Stimulated activated CD8-positive, alpha-beta memory T cell treated with anti-CD3 and anti-CD28 coated beads, Interleukin-15, amount 100 ng/mL, for 1 hour (primary cell): ENCODE measurements around the gene MAFG.
"Not testable (repeated sequence)": the region's sequence is repeated elsewhere in the genome, so short reads cannot be mapped to it uniquely, and the experiment has no call there.

Source experiments
- DNase-seq: peaks from one replicate; pipeline ENCODE4 v3.0.0-alpha.2; 2020; ENCODE audit warnings: low read depth

Gene MAFG

DNA sequence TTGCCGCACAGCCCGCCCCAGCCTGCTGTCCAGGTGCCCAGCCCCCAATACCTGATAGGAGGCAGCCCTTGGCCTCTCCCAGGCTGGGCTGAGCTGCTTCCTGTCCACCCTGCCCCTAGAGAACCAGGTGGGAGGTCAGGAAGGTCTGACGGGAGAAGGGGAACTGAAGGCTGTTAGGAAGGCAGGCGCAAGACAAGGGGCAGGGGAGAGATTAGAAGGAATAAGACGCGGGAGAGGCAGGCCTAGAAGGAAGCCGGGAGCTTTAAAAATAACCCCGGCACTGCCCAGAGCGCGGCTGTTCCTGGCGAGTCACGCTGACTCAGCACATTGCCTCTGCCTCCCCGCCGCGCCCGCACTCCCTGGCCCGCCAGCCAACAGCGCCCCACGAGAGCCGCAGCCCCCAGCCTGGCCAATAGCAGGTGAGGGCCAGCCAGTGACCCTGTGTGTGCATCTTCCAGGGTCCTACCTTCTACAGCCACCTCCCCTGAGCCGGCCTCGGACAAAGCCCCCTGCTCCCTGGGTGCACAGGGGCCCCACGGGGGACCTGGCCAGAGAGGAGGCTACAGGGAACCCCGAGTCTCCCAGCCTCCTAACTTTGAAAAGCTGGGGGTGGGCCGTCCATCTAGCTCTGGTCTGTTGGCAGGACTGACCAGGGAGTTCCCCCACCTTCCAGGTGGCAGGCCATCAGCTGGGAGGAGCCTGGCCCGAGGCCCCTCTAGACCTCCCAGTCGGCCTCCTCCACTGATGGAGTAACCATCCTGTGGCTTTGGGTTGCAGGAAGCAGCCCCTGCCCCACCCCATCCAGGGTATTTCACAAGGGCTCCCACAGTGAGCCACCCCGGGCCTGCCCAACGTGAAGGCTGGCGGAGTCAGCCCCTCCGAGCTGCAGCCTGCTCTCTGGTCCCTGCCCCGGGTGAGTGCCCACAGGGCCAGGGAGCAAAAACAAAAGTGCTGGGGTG lies 4.0 kb downstream of the MAFG start:
- no peak for DNase-seq

DNA sequence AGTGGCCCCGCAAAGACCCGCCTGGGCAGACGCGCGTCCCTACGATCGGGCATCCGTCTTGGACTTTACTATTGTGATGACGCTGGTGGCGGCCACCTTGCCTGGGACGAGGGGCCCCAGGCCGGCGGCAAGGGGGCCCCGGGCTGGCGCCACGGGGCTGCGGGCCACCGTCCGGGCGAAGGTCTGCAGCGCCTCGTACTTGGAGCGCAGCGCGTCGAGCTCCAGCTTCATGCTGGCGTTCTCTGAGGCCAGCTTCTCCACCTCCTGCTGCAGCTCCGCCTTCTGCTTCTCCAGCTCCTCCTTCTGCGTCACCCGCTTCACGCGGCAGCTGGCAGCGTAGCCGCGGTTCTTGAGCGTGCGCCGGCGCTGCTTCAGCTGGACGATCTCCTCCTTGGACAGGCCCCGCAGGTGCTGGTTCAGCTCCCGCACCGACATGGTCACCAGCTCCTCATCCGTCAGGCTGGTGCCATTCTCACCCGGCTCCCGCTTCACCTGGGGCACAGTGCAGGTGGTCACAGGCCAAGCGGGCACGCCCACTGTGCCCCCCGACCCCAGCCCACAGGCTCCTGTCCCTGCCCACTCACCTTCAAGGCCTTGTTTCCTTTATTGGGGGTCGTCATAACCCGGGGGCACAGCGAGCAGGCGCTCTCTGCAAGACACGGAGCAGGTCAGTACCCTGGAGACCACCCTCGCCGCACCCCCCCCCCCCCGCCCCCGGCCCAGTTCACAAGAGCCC lies 4.8 kb downstream of the MAFG start:
- DNase-seq: no peak

DNA sequence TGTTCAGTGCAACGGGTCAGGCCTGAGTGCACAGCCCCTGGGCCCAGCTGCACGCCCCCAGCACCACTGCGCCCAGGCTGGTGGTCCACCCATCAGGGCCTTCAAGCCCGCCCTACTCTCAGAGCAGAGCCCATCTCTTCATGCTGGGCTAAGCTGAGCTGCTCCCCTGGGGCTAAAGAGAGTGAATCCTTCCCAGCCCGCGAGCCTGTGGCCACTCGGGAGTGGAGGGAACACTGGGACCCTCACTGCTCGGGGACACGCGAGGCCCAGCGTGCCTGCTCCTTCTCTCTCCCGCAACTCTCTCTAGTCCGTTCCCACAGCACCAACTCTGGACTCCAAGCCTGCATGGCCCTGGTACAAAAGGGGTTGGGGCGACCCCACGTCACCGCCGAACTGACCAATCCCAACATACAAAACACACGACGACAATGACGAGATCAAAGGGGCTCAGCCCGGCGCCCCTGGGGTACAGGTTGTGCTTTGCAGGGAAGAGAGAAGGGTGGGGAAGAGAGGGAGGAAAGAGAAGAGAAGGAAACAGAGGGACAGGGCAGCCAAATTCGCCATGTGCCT lies 5.5 kb downstream of the MAFG start:
- no peak for DNase-seq

DNA sequence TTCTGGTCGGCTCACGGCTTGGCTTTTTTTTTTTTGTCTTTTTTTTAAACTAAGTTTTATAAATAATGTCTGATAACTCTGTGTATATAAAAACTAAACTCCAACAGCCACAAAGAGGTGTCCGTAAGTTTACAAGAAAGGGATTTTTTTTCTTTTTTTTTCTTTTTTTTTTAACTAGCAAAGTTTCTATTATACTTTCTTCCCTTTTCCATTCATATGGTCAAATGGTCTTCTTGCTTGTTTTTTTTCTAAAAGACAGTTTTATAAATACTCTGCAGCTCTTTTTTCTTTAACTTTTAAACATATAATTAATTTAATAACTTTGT lies 6.0 kb downstream of the MAFG start:
- DNase-seq: no peak

DNA sequence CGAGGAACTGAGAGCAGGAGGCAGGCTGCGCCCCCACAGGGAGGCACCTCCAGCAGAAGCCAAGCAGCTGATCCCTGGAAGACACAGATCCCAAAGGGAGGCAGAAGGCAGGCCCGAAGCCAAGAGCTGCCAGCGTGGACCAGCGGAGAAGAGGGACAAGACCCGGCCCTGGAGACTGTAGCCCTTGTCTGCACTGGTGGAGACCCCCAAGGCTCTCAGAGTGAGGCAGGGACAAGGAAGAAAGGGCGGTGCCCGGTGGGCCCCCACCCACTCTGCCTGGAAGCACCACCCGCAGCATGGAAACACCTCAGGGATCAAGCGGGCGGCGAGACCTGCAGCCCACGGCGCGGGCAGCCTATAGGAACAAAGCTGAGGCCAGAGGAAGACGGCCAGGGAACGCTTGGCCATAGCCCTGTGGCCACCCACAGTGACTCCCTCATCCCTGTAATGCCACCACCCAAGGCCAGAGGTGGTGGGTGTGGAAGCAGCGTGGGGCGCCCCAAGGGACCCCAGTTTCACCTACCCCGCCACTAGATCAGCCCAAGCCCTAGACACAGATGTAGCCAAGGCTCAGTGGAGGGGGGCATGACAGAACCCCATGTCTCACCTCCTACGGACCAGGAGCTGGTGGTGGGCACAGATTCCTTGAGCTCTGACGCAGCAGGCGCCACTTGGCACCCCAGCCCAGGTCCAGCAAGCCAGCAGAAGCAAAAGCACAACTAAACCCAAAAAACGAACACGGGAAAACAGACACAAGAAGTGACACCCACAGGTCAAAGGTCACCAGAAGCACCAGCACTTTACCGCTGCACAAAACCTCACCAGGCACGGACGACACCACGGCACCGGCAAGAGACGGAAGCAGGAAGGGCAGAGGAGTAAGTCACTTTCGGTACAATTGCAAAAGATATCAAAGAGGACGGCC lies 6.7 kb downstream of the MAFG start:
- DNase-seq: no peak

DNA sequence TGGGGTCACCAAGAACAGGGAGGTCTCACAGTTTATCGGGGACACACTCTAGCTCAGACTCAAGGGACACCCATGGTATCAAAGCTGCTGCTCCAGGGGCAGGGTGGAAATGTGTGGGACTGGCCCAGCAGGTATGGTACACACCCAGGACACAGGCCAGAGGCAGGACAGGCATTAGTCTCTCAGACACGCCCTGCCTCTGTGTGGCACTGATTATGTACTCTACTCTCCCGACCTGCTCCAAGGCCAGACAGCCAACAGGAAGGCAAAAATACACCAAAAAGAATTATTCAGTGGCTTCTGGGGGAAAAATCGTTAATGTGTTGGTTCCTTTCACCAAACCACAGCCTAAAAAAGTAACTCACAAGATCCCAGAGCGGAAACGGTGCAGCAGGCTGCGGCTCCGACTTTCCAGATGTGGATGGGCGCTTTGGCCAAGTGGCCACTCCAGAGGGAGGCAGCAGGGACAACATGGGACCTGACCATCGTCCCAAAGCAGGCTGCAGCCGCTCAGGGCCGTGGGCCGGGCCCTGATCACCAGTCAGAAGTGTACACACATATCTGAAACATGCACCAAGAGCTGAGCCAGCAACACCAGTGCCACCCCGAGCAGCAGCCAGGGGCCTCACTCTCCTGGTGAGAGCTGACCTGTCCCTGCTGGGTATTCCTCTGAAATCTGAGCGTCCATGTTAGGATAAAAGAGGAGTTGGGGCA lies 8.5 kb downstream of the MAFG start:
- no peak for DNase-seq

DNA sequence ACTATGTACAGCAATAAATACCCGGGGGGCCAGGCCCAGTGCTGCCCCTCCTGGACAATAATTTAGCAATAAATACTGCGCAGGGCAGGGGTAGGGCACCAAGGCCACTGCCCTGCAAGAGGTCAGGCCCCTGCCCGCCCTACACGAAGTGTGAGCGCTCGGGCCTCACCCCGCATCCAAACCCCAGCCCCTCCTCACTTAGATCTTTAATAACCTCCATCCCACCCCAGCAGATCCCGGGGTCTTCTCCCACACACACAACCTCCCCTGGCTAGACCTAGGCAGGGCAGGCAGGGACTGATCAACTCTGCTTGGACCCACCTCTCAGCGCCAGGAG lies 9.2 kb downstream of the MAFG start:
- not testable (repeated sequence) for DNase-seq

DNA sequence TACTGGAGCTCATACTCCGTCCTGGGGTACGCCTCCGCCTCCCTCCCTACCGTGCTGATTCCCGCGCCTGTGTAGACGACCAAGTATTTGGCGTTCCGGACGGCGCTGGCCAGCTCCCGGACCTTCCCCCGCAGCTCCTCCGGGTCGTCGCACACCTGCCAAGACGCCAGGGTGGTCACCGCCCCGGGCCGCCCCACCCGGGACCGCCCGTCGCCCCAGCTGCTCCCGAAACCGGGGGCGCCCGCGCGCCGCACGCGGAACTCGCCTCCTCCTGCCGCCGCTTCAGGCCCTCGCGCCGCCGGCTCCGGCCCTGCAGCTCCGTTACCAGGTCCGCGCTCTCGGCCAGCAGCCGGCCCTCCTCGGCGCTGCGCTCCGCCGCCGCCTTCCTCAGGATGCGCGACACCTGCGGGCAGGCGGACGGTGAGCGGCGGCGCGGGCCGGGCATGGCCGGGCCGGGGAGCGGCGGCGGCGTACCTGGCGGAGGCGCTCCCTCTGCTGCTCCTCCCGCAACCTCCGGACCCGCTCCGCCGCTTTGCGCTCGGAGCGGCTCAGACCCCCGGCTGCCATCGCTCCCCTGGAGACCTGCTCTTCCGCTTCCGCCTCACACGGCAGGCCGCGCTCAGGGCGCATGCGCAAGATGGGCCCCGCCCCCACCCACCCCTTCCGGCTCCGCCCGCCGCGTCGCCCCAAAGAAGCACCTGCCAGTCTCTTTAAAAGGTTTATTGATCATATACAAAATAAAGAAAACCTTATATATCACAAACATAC lies 9.8 kb downstream of the MAFG start, which contains the start of gene SIRT7:
Gene SIRT7, minus strand, starts transcription at position 612 of the 768 bp plus-strand sequence. Its CDS starts 45 bp downstream, at position 567.
- DNase-seq: peak; percentile 49

DNA sequence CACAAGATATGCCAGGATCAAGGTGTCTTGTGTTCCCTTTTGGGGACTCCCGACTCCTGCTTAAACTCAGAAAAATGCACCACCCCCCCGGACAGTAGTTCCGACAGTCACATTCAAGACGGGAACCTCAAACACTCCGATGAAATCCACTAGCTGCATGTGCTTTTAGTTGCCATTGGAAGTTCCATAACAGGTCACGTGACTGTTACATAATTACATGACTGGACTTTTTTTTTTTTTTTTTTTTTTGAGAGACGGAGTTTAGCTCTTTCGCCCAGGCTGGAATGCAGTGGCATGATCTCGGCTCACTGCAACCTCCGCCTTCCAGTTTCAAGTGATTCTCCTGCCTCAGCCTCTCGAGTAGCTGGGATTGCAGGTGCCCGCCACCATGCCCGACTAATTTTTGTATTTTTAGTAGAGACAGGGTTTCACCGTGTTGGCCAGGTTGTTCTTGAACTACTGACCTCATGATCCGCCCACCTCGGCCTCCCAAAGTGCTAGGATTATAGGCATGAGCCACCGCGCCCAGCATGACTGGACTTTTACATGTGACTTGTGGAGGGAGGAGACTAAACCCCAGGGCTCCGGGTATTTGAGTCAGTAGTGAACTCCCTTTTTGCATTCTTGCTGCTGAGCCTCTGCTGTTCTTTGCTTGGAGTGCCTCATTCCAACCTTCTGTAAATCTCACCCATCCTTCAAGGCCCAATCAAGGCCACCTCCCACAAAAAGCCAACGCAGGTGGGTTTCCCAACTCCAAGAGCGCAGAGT lies 11.1 kb downstream of the MAFG start:
- no peak for DNase-seq

DNA sequence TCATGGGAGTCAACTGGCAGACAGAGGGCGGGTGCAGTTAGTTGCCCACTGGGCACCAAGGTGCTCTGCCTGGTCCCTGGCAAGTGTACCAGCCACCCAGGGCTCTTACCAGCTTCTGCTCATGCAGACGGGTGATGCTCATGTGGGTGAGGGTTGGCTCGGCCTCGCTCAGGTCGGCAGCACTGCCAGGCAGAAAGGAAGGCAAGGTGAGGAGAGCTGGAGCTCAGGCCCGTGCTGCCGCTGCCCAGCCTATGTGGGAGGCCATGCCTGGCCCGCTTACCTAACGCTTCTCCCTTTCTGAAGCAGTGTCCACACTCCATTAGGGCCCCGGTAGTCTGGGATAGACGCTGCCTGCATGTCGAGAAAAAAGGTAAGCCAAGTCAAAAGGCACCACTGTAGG lies 12.2 kb downstream of the MAFG start:
- no peak for DNase-seq

DNA sequence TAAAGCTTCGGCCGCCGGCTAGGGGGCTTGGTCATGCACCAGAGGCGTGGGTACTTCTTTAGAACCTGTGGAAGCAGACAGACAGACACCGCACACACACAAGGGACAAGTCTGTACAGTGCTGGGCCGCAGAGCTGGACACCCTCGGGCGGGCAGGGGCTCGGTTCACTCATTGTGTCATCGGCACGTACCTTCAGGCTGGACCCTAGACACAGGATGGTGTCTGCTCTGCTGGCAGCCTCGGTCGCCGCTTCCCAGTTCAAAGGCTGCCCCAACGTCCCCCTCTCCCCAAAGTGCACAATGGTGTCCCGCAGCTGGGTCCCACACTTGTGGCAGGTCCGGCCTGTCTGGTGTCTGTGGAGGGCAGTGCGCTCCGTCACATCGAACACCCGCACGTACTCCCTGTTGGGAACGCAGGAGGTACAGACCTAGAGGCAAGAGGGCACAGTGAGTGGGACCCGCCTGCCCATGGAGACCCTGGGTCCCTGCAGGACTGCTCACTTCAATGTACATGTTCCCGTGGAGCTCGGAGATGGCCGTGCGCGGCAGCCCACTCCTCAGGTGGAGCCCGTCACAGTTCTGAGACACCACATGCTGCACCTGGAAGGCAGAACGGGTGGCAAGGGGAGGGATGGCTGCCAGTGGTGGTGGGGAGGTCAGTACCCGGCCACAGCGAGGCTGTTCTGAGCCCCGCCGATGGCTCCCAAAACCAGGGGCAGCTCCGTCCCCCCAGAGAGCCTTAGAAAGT lies 13.3 kb downstream of the MAFG start:
- no peak for DNase-seq

DNA sequence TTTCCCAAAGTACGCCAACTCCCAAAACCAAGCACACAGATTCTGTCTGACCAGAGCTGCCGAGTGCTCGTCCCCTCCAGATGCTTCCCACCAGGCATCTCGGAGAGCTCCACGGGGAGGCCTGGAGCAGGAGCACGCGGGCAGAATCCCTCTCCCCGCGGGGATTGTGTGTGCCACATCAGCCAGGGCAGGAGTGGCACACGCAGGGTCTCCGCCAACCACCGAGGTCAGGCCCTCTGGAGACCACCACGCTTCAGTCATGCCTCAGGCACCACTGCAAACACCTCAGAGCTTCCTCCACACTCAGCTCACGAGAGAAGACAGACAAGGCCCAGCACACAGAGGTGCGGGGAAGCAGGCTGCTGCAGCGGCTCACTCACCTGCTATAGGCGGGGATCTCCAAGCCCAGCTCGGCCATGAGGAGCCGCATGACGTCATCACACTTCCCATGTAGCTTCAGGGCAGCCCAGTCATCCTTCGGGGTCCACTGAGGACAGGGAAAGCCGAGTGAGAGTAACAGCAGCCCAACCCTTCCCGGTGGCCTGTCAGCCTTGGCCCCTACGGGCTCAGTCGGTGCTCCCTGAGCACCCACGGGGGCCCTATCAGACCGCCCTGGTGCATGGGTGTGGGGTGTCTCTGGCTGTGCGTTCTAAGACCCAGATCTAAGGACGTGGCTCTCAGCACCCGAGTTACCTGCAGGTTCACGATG lies 14.0 kb downstream of the MAFG start:
- no peak for DNase-seq

DNA sequence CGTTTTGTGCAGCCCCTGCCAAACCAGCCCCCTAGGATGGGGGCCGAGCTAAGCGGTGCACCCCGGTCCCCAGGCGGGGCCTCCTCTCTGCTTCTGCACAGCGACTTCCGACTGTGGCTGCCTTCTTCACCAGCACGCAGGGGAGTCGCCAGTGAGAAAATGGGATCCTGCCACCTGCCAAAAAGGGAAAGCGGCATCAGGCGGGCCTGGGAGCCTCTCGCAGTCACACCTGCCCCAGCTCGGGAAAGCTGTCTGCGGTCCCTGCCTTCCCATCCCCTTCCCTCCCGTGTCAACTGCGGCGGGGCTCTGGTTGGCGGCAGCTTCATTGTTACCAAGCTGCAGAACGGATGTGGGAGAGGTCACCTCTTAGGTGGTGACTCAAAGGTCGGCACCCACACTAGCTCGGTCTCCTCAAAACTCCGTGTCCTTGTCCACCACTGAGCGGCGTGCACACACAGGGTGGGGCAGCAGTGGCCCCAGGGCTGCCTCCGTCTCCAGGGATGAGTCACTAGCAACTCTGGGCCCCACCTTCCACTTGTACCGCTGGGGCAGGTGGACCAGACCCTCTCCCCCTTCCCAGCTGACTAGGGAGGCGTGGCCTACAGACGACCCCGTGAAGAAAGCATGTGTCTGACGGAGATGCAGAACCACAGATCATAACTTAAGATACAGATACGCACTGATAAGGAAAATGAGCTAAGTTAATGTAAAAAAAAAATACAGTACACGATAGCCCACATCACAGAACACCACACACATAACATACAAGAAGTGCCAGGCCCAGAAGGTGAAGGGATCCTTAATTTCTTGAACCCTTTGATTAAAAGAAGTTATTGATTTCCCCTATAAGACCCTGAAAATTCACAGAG lies 14.9 kb downstream of the MAFG start:
- DNase-seq: no peak

DNA sequence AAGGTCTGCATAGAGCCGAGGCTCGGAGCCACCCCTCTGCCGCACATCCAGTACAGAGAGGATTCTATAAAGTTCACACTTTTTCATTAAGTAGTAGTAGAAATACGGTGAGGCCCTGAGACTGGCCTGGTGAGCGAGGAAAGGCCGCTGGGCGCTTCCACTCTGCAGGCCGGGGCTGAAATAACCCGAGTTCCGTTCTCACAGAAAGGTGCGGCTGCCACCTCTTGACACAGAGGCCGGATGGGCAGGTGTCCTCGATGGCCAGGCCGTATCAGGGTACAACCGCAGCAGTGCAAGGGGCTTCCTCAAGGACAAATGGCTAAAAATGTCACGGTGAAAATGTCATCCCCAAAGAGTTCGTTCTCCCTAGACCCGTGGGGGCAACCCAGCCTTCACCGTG lies 15.6 kb downstream of the MAFG start:
- DNase-seq: no peak

DNA sequence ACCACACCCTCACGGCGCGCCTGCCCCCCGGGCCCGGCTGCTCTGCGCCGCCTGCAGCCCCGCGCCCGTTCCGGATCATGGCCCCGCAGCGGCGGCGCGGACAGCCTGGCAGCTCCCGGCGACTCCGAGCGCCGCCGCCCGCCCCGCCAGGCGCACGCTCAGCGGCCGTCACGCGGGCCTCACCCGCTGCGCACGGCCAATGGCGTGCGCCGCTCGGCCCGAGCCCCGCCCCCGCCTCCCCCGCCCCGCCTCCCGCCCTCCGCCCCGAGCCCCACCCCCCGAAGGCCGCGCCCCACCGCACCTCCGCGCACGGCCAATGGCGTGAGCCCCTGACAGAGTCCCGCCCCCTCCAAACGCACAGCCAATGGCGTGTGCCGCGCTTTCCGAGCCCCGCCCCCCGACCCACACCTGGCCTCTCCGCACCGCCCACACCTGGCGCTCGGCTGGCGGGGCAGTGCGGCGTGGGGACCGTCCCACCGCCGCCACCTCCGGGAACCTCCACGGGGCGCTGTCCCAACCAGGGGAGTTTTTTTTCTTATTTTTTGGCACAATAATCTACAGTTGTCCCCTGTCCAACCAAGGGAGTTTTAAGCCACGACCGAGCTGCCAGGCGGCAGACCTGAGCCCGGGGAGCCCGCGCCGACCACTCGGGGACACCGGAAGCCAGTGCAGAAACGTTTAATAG lies 16.1 kb downstream of the MAFG start, which contains the start of gene PCYT2:
Gene PCYT2, minus strand, starts transcription at position 123 of the 685 bp plus-strand sequence. Its CDS starts 44 bp downstream, at position 79.
- peak; percentile 86 for DNase-seq

DNA sequence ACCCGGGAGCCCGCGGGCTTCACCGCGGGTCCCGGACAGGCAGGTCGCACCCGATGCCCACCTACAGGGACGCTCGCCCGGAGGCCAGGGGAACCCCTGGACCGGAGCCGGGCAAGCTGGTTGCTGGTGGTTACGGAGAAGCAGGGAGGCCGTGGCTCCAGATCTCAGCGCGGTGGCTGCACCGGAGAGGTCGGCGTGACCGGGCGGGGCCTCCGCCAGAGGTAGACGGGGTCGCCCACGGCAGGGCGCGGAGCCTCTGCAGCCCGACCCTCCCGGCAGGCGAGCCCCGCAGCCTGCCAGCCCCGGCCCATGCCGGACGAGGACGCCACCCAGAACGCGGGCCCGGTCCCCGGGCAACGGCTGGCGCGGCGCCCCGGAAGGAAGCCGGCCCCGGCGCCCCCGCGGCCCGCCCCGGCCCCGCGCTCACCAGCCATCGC lies 16.7 kb downstream of the MAFG start:
- DNase-seq: no peak
